B cell (primary cell): ENCODE measurements around the gene GEMIN5. TPM values are rescaled to one million over a fixed set of nuclear protein-coding genes. Genes with fewer than 3 reads are reported as not detected.

Experiments
- ATAC-seq: fragments of 200-7000 bp; cut with Tn5 transposase; one replicate; pipeline ENCODE4 v1.10.0; 2021; ENCODE audit warnings: low read depth, mild to moderate bottlenecking, moderate number of reproducible peaks, moderate library complexity
- CTCF ChIA-PET: fragments of 350-600 bp; sonication (Branson Sonifier 250); formaldehyde crosslinking; loops from one replicate; lab custom pipeline; 2021; ENCODE audit warnings: antibody characterized with exemption, inconsistent platforms; lab: Charles Lee
- POLR2A ChIA-PET: fragments of 350-600 bp; sonication (Branson Sonifier 250); formaldehyde crosslinking; loops from one replicate; lab custom pipeline; 2021; ENCODE audit warnings: antibody characterized with exemption; lab: Charles Lee
- DNase-seq: peaks from one replicate; pipeline ENCODE4 v3.0.0; 2013
- H2AFZ ChIP-seq: 2 replicates; pipeline ENCODE4 v1.6.1; 2012; ENCODE audit warnings: mild to moderate bottlenecking, low read depth, low read length; ENCODE audit not compliant: insufficient read depth, poor library complexity, severe bottlenecking
- H3K27ac ChIP-seq, 2 donors: 1 replicate in 1 of 2; 2 replicates in 1 of 2; pipeline ENCODE4 v1.5.1; 2012 to 2013; ENCODE audit warnings: low read length in 2 of 2, mild to moderate bottlenecking in 2 of 2, moderate library complexity in 1 of 2
- H3K27me3 ChIP-seq, 4 experiments: fragments of 200-600 bp in 1 of 4; sonication (generic) in 1 of 4; replicated peaks in 1 of 4; 1 replicate in 2 of 4; 2 replicates in 2 of 4; pipeline versions ENCODE4 v1.6.1 to v1.7.0; 2013 to 2016; ENCODE audit warnings: low read length in 3 of 4, mild to moderate bottlenecking in 2 of 4, mixed read lengths in 1 of 4, moderate library complexity in 1 of 4; ENCODE audit not compliant: insufficient read depth in 4 of 4, control insufficient read depth in 3 of 4; ENCODE audit errors: control extremely low read depth in 1 of 4
- H3K36me3 ChIP-seq, 2 experiments: replicated peaks in 1 of 2; 1 replicate in 1 of 2; 2 replicates in 1 of 2; pipeline versions ENCODE4 v1.6.1 to v1.7.1; 2013; ENCODE audit warnings: low read length in 1 of 2; ENCODE audit not compliant: insufficient read depth in 2 of 2, control insufficient read depth in 1 of 2; ENCODE audit errors: control extremely low read depth in 1 of 2, extremely low read depth in 1 of 2
- H3K4me1 ChIP-seq, 2 donors: fragments of 200-600 bp in 1 of 2; sonication (generic) in 1 of 2; 1 replicate in 1 of 2; 2 replicates in 1 of 2; pipeline versions ENCODE4 v1.5.1 to v1.6.1; 2013 to 2017; ENCODE audit warnings: low read length in 2 of 2; ENCODE audit not compliant: control insufficient read depth in 2 of 2, insufficient read depth in 2 of 2
- H3K4me2 ChIP-seq: replicated peaks from 2 replicates; pipeline ENCODE3; 2012; ENCODE audit warnings: mild to moderate bottlenecking, low read depth, low read length; ENCODE audit not compliant: poor library complexity, severe bottlenecking
- H3K4me3 ChIP-seq, 5 experiments: fragments of 200-600 bp in 1 of 5; sonication (generic) in 1 of 5; 1 replicate in 3 of 5; 2 replicates in 2 of 5; pipeline versions ENCODE4 v1.5.1 to v1.7.0; 2011 to 2016; ENCODE audit warnings: low read length in 4 of 5, mild to moderate bottlenecking in 4 of 5, low read depth in 2 of 5, control low read depth in 1 of 5, moderate library complexity in 1 of 5; ENCODE audit not compliant: insufficient read depth in 1 of 5; ENCODE audit errors: control extremely low read depth in 1 of 5, extremely low read depth in 1 of 5
- H3K79me2 ChIP-seq: fragments of 200-600 bp; sonication (generic); one replicate; pipeline ENCODE4 v1.6.0; 2016; ENCODE audit warnings: low read length; ENCODE audit not compliant: control insufficient read depth, insufficient read depth
- H3K9ac ChIP-seq: fragments of 200-600 bp; sonication (generic); 2 replicates; pipeline ENCODE4 v1.6.1; 2017; ENCODE audit warnings: mild to moderate bottlenecking, low read length, moderate library complexity
- H3K9me3 ChIP-seq, 3 donors: one replicate each; pipeline versions ENCODE4 v1.6.1 to v1.7.1; 2013; ENCODE audit warnings: low read length in 2 of 3; ENCODE audit not compliant: control insufficient read depth in 2 of 3, insufficient read depth in 1 of 3; ENCODE audit errors: control extremely low read depth in 1 of 3
- H4K20me1 ChIP-seq: 2 replicates; pipeline ENCODE4 v1.6.0; 2012; ENCODE audit warnings: mild to moderate bottlenecking, low read length; ENCODE audit not compliant: insufficient read depth, control insufficient read depth, poor library complexity, severe bottlenecking
- H3K27ac Mint-ChIP-seq: one replicate; pipeline ENCODE4 v1.8.0; 2021; ENCODE audit warnings: mixed read lengths
- H3K27me3 Mint-ChIP-seq: one replicate; pipeline ENCODE4 v1.8.0; 2021; ENCODE audit warnings: mixed read lengths
- H3K4me1 Mint-ChIP-seq: one replicate; pipeline ENCODE4 v1.8.0; 2021; ENCODE audit warnings: mixed read lengths
- H3K4me3 Mint-ChIP-seq: one replicate; pipeline ENCODE4 v1.8.0; 2021; ENCODE audit warnings: mixed read lengths
- H3K9me3 Mint-ChIP-seq: one replicate; pipeline ENCODE4 v1.8.0; 2022; ENCODE audit warnings: mixed read lengths; ENCODE audit not compliant: insufficient read depth
- CTCF ChIP-seq: fragments of 200-600 bp; IDR thresholded peaks from one replicate; pipeline ENCODE4 v1.8.0; 2022; ENCODE audit warnings: antibody characterized with exemption, mild to moderate bottlenecking
- EZH2 ChIP-seq: IDR thresholded peaks from 2 replicates; pipeline ENCODE4 v1.6.1; 2012; ENCODE audit warnings: borderline replicate concordance, low read depth, mild to moderate bottlenecking, moderate library complexity, low read length; ENCODE audit not compliant: insufficient read depth, poor library complexity, severe bottlenecking
- WGBS: methylation state at CpG from one replicate; pipeline ENCODE4 v1.1.5; 2013; ENCODE audit warnings: missing lambda C conversion rate; ENCODE audit not compliant: insufficient coverage; 5-methylcytosine and 5-hydroxymethylcytosine counted together
- intact Hi-C: fragments of 100-400 bp; cut with micrococcal nuclease; formaldehyde crosslinking; loops from one replicate; pipeline ENCODE4 v1.10.0; 2022
- polyA plus RNA-seq: library from polyadenylated mRNA; depleted of rRNA; stranded (reverse); fragments of >200 nt; gene quantifications from 2 replicates; pipeline ENCODE4 v1.2.3, GENCODE V29; 2012
- total RNA-seq, 2 donors: library from RNA; stranded (reverse); fragments of 120-200 nt in 1 of 2; gene quantifications; 1 replicate in 1 of 2; 2 replicates in 1 of 2; pipeline versions ENCODE4 v1.2.3 to v1.2.4, GENCODE V29; 2013 to 2022

GEMIN5 gene
- total and polyA plus RNA-seq, 2 donors (not counting 1 experiment from before 2014, with no cell fraction given), result 3.6 to 15.5 TPM

- no peaks in the 10 kb centered on the region for H3K79me2 ChIP-seq
- Mint-ChIP-seq H3K9me3 (no peaks in the 10 kb centered on the region), H3K27ac (no peak overlapping the region), H3K4me3 (no peak overlapping the region), H3K4me1 (no peaks in the 10 kb centered on the region), H3K27me3 (no peaks in the 10 kb centered on the region)
- intact Hi-C loops, result no loop called here
- no peak overlapping the region for H3K4me2 ChIP-seq
- H4K20me1 ChIP-seq, result no peaks in the 10 kb centered on the region
- TF ChIP-seq CTCF (no peak), EZH2 (no peak)
- DNase-seq (no peak), ATAC-seq (no peak)
- no peak overlapping the region for H2AFZ ChIP-seq
- H3K27ac ChIP-seq, result no peak overlapping the region
- H3K36me3 ChIP-seq, result no peaks in the 10 kb centered on the region
- ChIA-PET POLR2A (no interaction called here), CTCF (no interaction called here)
- H3K9ac ChIP-seq, result no peak overlapping the region
- H3K9me3 ChIP-seq, result no peaks in the 10 kb centered on the region
- H3K4me1 ChIP-seq, result no peaks in the 10 kb centered on the region
- H3K27me3 ChIP-seq, result no peaks in the 10 kb centered on the region
- no peak overlapping the region for H3K4me3 ChIP-seq
- 82% methylated on average over 2 of the region's 6 CpGs for WGBS
Observed at GRCh38 chr5:154840435-154841272, 97.4 kb downstream of the GEMIN5 start.

Other genes with a start within 250 kb of the GEMIN5 start
- gene LARP1, start 182.8 kb downstream of the GEMIN5 start, total RNA-seq, result 150 and 158 TPM in 2 replicates
- 58.4 and 59.6 TPM in 2 replicates for gene LARP1, start 182.8 kb downstream of the GEMIN5 start, polyA plus RNA-seq
- 0.24 TPM in 1 of 2 replicates, not detected in the other for gene FAXDC2, start 87.6 kb downstream of the GEMIN5 start, total RNA-seq
- gene FAXDC2, start 87.6 kb downstream of the GEMIN5 start, polyA plus RNA-seq, result 0.07 and 0.29 TPM in 2 replicates
- gene CNOT8, start 79.6 kb downstream of the GEMIN5 start, total RNA-seq, result 76.1 and 78.6 TPM in 2 replicates
- gene CNOT8, start 79.6 kb downstream of the GEMIN5 start, polyA plus RNA-seq, result 58.5 and 107 TPM in 2 replicates
- gene MRPL22, start 2.9 kb upstream of the GEMIN5 start, total RNA-seq, result 21.4 and 32.5 TPM in 2 replicates
- gene MRPL22, start 2.9 kb upstream of the GEMIN5 start, polyA plus RNA-seq, result 18.8 and 18.9 TPM in 2 replicates
- gene KIF4B, start 75.5 kb upstream of the GEMIN5 start, total RNA-seq, result not detected in 2 replicates
- gene KIF4B, start 75.5 kb upstream of the GEMIN5 start, polyA plus RNA-seq, result not detected in 2 replicates